Glutamatergic neuron (in vitro differentiated cells): ENCODE measurements around the gene IMMP2L. TPM values are rescaled to one million over a fixed set of nuclear protein-coding genes. Genes with fewer than 3 reads are reported as not detected.

Experiments used
- DNase-seq: peaks from one replicate; pipeline ENCODE4 v3.0.0; 2022
- H3K27ac Mint-ChIP-seq: one replicate; pipeline ENCODE4 v1.8.0; 2020; ENCODE audit warnings: mild to moderate bottlenecking, mixed read lengths, inconsistent platforms; ENCODE audit not compliant: unreplicated experiment
- H3K27me3 Mint-ChIP-seq: one replicate; pipeline ENCODE4 v1.8.0; 2020; ENCODE audit warnings: mild to moderate bottlenecking, moderate library complexity, mixed read lengths, inconsistent platforms; ENCODE audit not compliant: unreplicated experiment
- H3K36me3 Mint-ChIP-seq: one replicate; pipeline ENCODE4 v1.8.0; 2020; ENCODE audit warnings: mild to moderate bottlenecking, mixed read lengths, inconsistent platforms; ENCODE audit not compliant: unreplicated experiment
- H3K4me1 Mint-ChIP-seq: one replicate; pipeline ENCODE4 v1.8.0; 2020; ENCODE audit warnings: mild to moderate bottlenecking, low read depth, mixed read lengths, inconsistent platforms; ENCODE audit not compliant: unreplicated experiment
- H3K4me3 Mint-ChIP-seq: one replicate; pipeline ENCODE4 v1.8.0; 2020; ENCODE audit warnings: mild to moderate bottlenecking, mixed read lengths, inconsistent platforms; ENCODE audit not compliant: unreplicated experiment
- H3K9me3 Mint-ChIP-seq: one replicate; pipeline ENCODE4 v1.8.0; 2020; ENCODE audit warnings: mild to moderate bottlenecking, moderate library complexity, mixed read lengths, inconsistent platforms; ENCODE audit not compliant: unreplicated experiment
- total RNA-seq: library from RNA; stranded (reverse); fragmentation: NEBNext Ultra II Directional; extraction: Animal tissue kit (Norgen Biotek cat#: 25700); gene quantifications from one replicate; pipeline ENCODE4 v1.2.1, GENCODE V29; 2021; ENCODE audit not compliant: unreplicated experiment
- TF ChIP-seq, protein P1 (sequence below): fragments of 200-600 bp; sonication (generic); IDR thresholded peaks from one replicate; pipeline ENCODE4 v1.5.0; 2021; ENCODE audit not compliant: partially characterized antibody, unreplicated experiment

Gene IMMP2L
- total RNA-seq, 1 donor from 2014 or later, result 9.6 TPM

DNA sequence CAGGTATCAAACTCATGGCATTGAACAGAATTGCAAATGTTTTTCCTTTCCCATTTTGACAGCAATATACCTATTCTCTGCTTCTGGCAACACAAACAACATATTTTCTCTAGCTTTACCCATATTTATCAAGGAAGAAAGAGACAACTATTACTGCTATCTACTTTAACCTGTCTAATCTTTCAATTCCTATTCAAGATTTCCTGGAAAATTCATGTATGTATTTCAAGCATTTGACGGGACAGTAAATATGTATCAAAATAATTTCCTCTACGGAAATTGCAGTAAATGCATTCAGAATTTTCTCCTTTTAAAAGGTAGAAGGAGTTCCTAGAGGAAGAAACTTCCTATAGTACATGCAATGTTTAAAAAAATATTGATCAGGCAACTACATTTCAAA is 650.7 kb downstream of the IMMP2L start:
- TF ChIP-seq, protein P1, sequence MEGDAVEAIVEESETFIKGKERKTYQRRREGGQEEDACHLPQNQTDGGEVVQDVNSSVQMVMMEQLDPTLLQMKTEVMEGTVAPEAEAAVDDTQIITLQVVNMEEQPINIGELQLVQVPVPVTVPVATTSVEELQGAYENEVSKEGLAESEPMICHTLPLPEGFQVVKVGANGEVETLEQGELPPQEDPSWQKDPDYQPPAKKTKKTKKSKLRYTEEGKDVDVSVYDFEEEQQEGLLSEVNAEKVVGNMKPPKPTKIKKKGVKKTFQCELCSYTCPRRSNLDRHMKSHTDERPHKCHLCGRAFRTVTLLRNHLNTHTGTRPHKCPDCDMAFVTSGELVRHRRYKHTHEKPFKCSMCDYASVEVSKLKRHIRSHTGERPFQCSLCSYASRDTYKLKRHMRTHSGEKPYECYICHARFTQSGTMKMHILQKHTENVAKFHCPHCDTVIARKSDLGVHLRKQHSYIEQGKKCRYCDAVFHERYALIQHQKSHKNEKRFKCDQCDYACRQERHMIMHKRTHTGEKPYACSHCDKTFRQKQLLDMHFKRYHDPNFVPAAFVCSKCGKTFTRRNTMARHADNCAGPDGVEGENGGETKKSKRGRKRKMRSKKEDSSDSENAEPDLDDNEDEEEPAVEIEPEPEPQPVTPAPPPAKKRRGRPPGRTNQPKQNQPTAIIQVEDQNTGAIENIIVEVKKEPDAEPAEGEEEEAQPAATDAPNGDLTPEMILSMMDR, result no peak
- no peak for DNase-seq
- H3K36me3 Mint-ChIP-seq, result no peaks in the 10 kb centered on the region
- no peak overlapping the region for H3K27ac Mint-ChIP-seq
- H3K4me3 Mint-ChIP-seq, result no peak overlapping the region
- H3K9me3 Mint-ChIP-seq, result no peaks in the 10 kb centered on the region
- no peaks in the 10 kb centered on the region for H3K4me1 Mint-ChIP-seq
- no peaks in the 10 kb centered on the region for H3K27me3 Mint-ChIP-seq

DNA sequence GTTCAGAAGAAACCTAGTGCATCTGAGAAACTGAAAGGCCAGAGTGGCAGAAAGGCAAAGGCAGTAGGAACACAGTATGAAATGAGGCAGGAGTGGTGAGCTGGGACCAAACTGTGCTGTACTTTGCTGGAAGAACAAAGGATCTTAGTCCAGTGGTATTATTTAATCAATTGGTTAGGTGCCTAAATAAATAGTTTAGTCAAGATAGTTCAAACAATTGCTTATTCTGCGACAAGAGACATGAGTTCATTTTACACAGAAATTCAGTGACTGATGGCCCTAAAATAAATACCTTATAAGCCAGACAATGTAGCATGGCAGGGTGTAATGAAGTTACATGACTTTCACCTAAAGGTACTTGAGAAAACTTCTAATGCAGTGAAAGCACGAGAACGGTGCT is 653.2 kb downstream of the IMMP2L start:
- TF ChIP-seq, protein P1, result no peak
- Mint-ChIP-seq H3K9me3 (no peaks in the 10 kb centered on the region), H3K36me3 (no peaks in the 10 kb centered on the region), H3K27me3 (no peaks in the 10 kb centered on the region), H3K4me1 (no peaks in the 10 kb centered on the region), H3K4me3 (no peak overlapping the region), H3K27ac (no peak overlapping the region)
- DNase-seq, result no peak

DNA sequence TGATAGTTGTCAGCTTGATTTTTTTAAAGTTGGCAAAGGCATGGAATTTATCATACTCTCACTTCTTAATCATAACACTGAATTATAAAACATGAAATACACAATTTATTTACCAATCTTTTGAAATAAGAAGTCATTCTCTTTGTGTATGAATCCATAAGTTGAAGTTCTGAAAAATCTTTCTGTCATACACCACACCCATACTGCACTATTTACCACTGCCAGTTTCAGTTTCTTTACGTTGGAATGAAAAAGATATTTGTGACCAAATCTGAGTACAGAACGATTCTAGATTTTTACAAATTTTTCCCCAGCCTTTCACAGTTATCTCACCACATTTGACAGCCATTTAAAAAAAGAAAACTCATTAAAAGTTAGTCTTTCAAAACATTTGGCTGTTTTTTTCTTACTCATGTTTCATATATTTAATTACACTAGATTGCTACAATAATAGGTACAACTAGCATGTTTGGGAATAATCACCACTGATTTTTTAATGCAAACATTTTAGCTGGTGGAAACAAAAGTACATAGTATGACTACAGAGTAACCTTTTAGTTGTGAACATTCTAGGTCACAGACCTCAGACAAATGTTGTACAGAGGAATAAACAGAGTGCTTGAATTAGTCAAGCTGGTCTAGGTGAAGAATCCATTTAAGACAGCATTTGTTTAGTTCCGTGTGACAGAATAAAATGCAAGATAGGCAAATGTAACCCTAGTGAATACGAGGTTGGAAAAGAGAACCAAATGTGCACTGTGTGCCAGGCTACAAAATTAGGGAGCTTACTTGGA is 656.3 kb downstream of the IMMP2L start:
- no peak for DNase-seq
- H3K27me3 Mint-ChIP-seq, result no peaks in the 10 kb centered on the region
- no peaks in the 10 kb centered on the region for H3K4me1 Mint-ChIP-seq
- no peaks in the 10 kb centered on the region for H3K9me3 Mint-ChIP-seq
- no peak overlapping the region for H3K27ac Mint-ChIP-seq
- no peak overlapping the region for H3K4me3 Mint-ChIP-seq
- TF ChIP-seq, protein P1, result no peak
- no peaks in the 10 kb centered on the region for H3K36me3 Mint-ChIP-seq

DNA sequence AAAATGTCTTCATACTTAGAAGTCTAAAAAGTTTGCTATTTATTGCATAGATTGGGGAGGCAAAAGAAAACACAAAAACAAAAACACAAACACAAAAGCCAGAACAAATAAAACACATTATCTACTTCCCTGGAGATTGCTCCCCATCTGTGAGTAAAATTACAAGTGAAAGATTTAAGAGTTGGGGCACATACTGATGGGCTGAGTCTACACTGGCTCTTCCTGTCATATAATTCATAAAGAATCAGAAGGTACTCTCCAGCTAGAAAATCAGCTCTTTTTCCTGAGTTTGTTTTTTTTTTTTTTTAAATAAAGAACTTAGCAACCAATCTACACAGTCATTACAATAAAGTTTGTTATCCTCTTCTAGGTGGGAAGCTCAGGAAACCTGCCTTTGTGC is 663.8 kb downstream of the IMMP2L start:
- Mint-ChIP-seq H3K4me1 (no peaks in the 10 kb centered on the region), H3K27me3 (peaks cover 1% of the 10 kb centered on the region), H3K27ac (no peak overlapping the region), H3K4me3 (no peak overlapping the region), H3K36me3 (no peaks in the 10 kb centered on the region), H3K9me3 (no peaks in the 10 kb centered on the region)
- TF ChIP-seq, protein P1, result no peak
- no peak for DNase-seq

GRCh38 chr7:110897538-110897937 is 664.8 kb downstream of the IMMP2L start:
- H3K36me3 Mint-ChIP-seq, result no peaks in the 10 kb centered on the region
- no peak overlapping the region for H3K4me3 Mint-ChIP-seq
- H3K9me3 Mint-ChIP-seq, result no peaks in the 10 kb centered on the region
- H3K27ac Mint-ChIP-seq, result no peak overlapping the region
- DNase-seq, result no peak
- no peaks in the 10 kb centered on the region for H3K4me1 Mint-ChIP-seq
- peaks cover 1% of the 10 kb centered on the region for H3K27me3 Mint-ChIP-seq
- TF ChIP-seq, protein P1, result no peak
